ENCODE results near the gene MYD88. TPM values are rescaled to one million over a fixed set of nuclear protein-coding genes. Genes with fewer than 3 reads are reported as not detected.

Gene MYD88
- total RNA-seq, 1 experiment from 2014 or later: 21.2 TPM

DNA sequence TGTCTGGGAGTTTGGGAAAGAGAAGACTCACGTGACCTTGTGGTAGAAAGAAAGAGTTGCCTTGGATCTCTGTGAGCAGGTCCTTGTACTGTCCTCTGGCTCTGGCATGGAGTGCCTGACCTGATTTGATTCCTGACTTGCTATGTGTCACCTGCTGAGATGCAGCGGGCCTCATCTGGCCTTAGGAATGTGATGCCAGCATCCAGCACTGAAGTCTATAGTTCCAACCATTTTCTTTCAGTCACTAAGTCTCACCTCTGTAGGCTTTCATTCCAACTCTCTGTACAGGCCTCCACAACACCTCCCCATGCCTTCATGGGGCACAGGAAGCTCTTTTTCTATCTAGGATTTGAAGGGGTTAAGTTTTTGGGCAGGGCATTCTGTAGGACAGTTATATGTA, 14.8 kb downstream of the MYD88 start:
- intact Hi-C loops (cut with micrococcal nuclease; ENCODE audit: unreplicated experiment): no loop called here
- POLR2A ChIA-PET: interaction anchor here (1.2 kb wide), 1 partner anchor 12 kb away, joined by 3 read pairs; the partner anchor contains the start of gene OXSR1
- no peaks in the 10 kb centered on the region for H3K36me3 ChIP-seq (ENCODE audit: control insufficient read depth, insufficient read depth, low read length)
- H3K4me1 ChIP-seq: peaks cover 15% of the 10 kb centered on the region
- CTCF ChIA-PET: no interaction called here
- no peaks in the 10 kb centered on the region for H3K9me3 ChIP-seq
- H3K9me3 Mint-ChIP-seq (ENCODE audit: unreplicated experiment): no peaks in the 10 kb centered on the region
- H3K4me3 ChIP-seq (ENCODE audit: low read depth, low read length): no peak overlapping the region
- no peaks in the 10 kb centered on the region for H3K4me1 Mint-ChIP-seq (ENCODE audit: low read depth, unreplicated experiment)
- DNase-seq: no peak
- no peaks in the 10 kb centered on the region for H3K27me3 ChIP-seq (replicated peaks; ENCODE audit: control insufficient read depth, insufficient read depth, low read length)
- no peak overlapping the region for H3K27ac Mint-ChIP-seq (ENCODE audit: unreplicated experiment)
- H3K27me3 Mint-ChIP-seq (ENCODE audit: insufficient read depth, unreplicated experiment): no peaks in the 10 kb centered on the region
- TF ChIP-seq, protein P1, sequence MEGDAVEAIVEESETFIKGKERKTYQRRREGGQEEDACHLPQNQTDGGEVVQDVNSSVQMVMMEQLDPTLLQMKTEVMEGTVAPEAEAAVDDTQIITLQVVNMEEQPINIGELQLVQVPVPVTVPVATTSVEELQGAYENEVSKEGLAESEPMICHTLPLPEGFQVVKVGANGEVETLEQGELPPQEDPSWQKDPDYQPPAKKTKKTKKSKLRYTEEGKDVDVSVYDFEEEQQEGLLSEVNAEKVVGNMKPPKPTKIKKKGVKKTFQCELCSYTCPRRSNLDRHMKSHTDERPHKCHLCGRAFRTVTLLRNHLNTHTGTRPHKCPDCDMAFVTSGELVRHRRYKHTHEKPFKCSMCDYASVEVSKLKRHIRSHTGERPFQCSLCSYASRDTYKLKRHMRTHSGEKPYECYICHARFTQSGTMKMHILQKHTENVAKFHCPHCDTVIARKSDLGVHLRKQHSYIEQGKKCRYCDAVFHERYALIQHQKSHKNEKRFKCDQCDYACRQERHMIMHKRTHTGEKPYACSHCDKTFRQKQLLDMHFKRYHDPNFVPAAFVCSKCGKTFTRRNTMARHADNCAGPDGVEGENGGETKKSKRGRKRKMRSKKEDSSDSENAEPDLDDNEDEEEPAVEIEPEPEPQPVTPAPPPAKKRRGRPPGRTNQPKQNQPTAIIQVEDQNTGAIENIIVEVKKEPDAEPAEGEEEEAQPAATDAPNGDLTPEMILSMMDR (IDR thresholded peaks at IDR 0.05; ENCODE audit: insufficient read depth in 1 of 2, low read depth in 1 of 2, low read length in 1 of 2, severe bottlenecking in 1 of 2, unreplicated experiment in 1 of 2): no peak
- no peak overlapping the region for H3K4me3 Mint-ChIP-seq (ENCODE audit: unreplicated experiment)
- BruUV-seq (replicated peaks): no TSS peak
- no peaks in the 10 kb centered on the region for H3K36me3 Mint-ChIP-seq (ENCODE audit: insufficient read depth, unreplicated experiment)

DNA sequence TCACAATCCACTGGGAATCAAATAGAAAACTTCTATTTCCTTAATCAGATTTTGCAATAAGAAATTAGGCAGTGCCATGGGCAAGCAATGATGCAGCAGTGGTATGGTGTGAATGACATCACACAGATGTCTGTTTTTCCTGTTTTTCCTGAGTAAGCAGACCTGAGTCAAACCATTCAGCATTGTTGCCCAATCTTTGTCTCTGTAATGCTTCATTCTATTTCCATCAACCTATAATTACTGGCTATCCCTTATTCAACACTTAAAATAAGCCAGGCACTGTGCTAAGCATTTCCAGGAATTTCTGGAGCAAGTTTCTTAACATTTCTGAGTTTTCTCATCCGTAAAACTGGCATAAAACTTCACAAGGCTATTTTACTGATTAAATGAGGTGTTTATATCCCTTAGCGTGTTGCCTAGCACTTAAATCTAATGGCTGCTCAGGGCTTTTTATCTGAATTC, 15.6 kb downstream of the MYD88 start:
- TF ChIP-seq, protein P1 (IDR thresholded peaks at IDR 0.05; ENCODE audit: insufficient read depth in 1 of 2, low read depth in 1 of 2, low read length in 1 of 2, severe bottlenecking in 1 of 2, unreplicated experiment in 1 of 2): no peak
- no TSS peak for BruUV-seq (replicated peaks)
- Histone ChIP-seq H3K9me3 (no peaks in the 10 kb centered on the region), H3K27me3 (replicated peaks; ENCODE audit: control insufficient read depth, insufficient read depth, low read length) (no peaks in the 10 kb centered on the region), H3K4me1 (peaks cover 15% of the 10 kb centered on the region), H3K4me3 (ENCODE audit: low read depth, low read length) (no peak overlapping the region), H3K36me3 (ENCODE audit: control insufficient read depth, insufficient read depth, low read length) (no peaks in the 10 kb centered on the region)
- Mint-ChIP-seq H3K27ac (ENCODE audit: unreplicated experiment) (no peak overlapping the region), H3K36me3 (ENCODE audit: insufficient read depth, unreplicated experiment) (no peaks in the 10 kb centered on the region), H3K4me3 (ENCODE audit: unreplicated experiment) (no peak overlapping the region), H3K27me3 (ENCODE audit: insufficient read depth, unreplicated experiment) (no peaks in the 10 kb centered on the region), H3K4me1 (ENCODE audit: low read depth, unreplicated experiment) (no peaks in the 10 kb centered on the region), H3K9me3 (ENCODE audit: unreplicated experiment) (no peaks in the 10 kb centered on the region)
- intact Hi-C loops (cut with micrococcal nuclease; ENCODE audit: unreplicated experiment): no loop called here
- ChIA-PET CTCF (interaction anchor here (1.4 kb wide), 1 partner anchor 9 kb away, joined by 4 read pairs; no protein-coding TSS in a partner anchor), POLR2A (no interaction called here)
- peak in 1 of 2 experiments; percentile 19 for DNase-seq

DNA sequence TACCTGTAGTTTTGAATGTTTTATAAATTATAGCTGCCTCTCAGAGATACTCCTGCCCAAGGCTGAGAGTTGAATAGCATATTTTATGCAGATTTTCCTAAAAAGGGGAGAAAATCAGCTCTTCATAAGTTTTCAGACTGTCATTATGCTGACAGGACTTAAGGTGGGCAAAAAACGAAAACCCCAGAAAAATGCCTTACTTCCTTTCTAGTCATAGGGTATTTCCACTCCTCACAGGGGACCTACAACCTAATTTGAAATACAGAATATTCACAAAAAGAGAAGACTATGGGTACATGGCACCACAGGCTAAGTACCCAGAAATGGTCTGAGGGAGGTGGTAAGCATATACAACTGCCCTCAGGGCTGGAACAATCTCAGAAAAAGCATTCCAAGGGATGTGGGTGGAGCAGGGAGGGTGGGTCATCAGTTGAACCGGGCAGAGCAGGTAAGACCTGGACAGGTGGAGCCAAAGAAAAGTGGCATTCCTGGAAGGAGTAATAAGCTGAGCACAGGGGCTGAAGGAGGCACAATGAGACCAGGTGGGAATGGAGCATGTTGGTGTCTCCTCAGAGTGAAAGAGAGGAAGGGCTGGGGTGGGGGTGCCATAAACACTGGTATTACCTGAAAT, 16.3 kb downstream of the MYD88 start:
- Mint-ChIP-seq H3K27ac (ENCODE audit: unreplicated experiment) (no peak overlapping the region), H3K9me3 (ENCODE audit: unreplicated experiment) (no peaks in the 10 kb centered on the region), H3K4me1 (ENCODE audit: low read depth, unreplicated experiment) (no peaks in the 10 kb centered on the region), H3K27me3 (ENCODE audit: insufficient read depth, unreplicated experiment) (no peaks in the 10 kb centered on the region), H3K4me3 (ENCODE audit: unreplicated experiment) (no peak overlapping the region), H3K36me3 (ENCODE audit: insufficient read depth, unreplicated experiment) (no peaks in the 10 kb centered on the region)
- POLR2A ChIA-PET: interaction anchor here (0.6 kb wide), 1 partner anchor 10 kb away, joined by 3 read pairs; the partner anchor contains the start of gene OXSR1
- no peaks in the 10 kb centered on the region for H3K27me3 ChIP-seq (replicated peaks; ENCODE audit: control insufficient read depth, insufficient read depth, low read length)
- DNase-seq: peak; percentile 47 to 69
- TF ChIP-seq, protein P1 (IDR thresholded peaks at IDR 0.05; ENCODE audit: insufficient read depth in 1 of 2, low read depth in 1 of 2, low read length in 1 of 2, severe bottlenecking in 1 of 2, unreplicated experiment in 1 of 2): no peak
- peaks cover 15% of the 10 kb centered on the region for H3K4me1 ChIP-seq
- intact Hi-C loops (cut with micrococcal nuclease; ENCODE audit: unreplicated experiment): no loop called here
- no peaks in the 10 kb centered on the region for H3K36me3 ChIP-seq (ENCODE audit: control insufficient read depth, insufficient read depth, low read length)
- H3K4me3 ChIP-seq (ENCODE audit: low read depth, low read length): no peak overlapping the region
- BruUV-seq (replicated peaks): no TSS peak
- CTCF ChIA-PET: interaction anchor here (1.4 kb wide), 1 partner anchor 9 kb away, joined by 4 read pairs; no protein-coding TSS in a partner anchor
- no peaks in the 10 kb centered on the region for H3K9me3 ChIP-seq

Measured in Caco-2 (cell line).